H1 (cell line): ENCODE measurements around the gene SEMA4C. TPM values are rescaled to one million over a fixed set of nuclear protein-coding genes. Genes with fewer than 3 reads are reported as not detected.

ENCODE experiments used
- CTCF ChIA-PET: fragments of 300-600 bp; sonication (Branson Sonifier 250); formaldehyde crosslinking; loops from one replicate; lab custom pipeline; 2021; ENCODE audit not compliant: partially characterized antibody; lab: Charles Lee
- POLR2A ChIA-PET: fragments of 300-600 bp; sonication (Branson Sonifier 250); formaldehyde crosslinking; loops from one replicate; lab custom pipeline; 2021; ENCODE audit warnings: inconsistent platforms; ENCODE audit not compliant: partially characterized antibody; lab: Charles Lee
- DNase-seq, 2 experiments: peaks; one replicate each; pipeline versions ENCODE4 v3.0.0 to v3.0.0-alpha.2; 2010 to 2022; ENCODE audit warnings: low spot score in 2 of 2, low read depth in 1 of 2, mixed read lengths in 1 of 2
- FAIRE-seq: peaks from 2 replicates; lab custom pipeline; 2011; peaks lifted over from hg19 to GRCh38; lab: Jason Lieb, UNC
- H2AFZ ChIP-seq: 2 replicates; pipeline ENCODE4 v1.8.1; 2012; ENCODE audit warnings: low read length, inconsistent platforms
- H2AK5ac ChIP-seq: 2 replicates; pipeline ENCODE4 v1.6.1; 2013; ENCODE audit warnings: low read depth, low read length
- H2BK120ac ChIP-seq: replicated peaks from 2 replicates; pipeline ENCODE3; 2013; ENCODE audit warnings: low read depth, low read length, inconsistent platforms
- H2BK12ac ChIP-seq: 2 replicates; pipeline ENCODE4 v1.6.1; 2013; ENCODE audit warnings: low read depth, low read length
- H2BK15ac ChIP-seq: 2 replicates; pipeline ENCODE4 v1.6.1; 2013; ENCODE audit warnings: low read length
- H2BK20ac ChIP-seq: 2 replicates; pipeline ENCODE4 v1.6.1; 2013; ENCODE audit warnings: low read length
- H2BK5ac ChIP-seq: 2 replicates; pipeline ENCODE4 v1.6.1; 2013; ENCODE audit warnings: low read depth, low read length
- H3K14ac ChIP-seq: 2 replicates; pipeline ENCODE4 v1.6.1; 2013; ENCODE audit warnings: inconsistent platforms; ENCODE audit not compliant: insufficient read length
- H3K18ac ChIP-seq: 2 replicates; pipeline ENCODE4 v1.6.1; 2013; ENCODE audit warnings: low read length; ENCODE audit errors: extremely low read depth
- H3K23ac ChIP-seq: 2 replicates; pipeline ENCODE4 v1.6.1; 2013; ENCODE audit warnings: inconsistent platforms; ENCODE audit not compliant: insufficient read length
- H3K23me2 ChIP-seq: 2 replicates; pipeline ENCODE4 v1.6.1; 2013; ENCODE audit warnings: low read depth, low read length
- H3K27ac ChIP-seq: 2 replicates; pipeline ENCODE4 v1.6.1; 2011; ENCODE audit warnings: low read depth, low read length, inconsistent platforms
- H3K27me3 ChIP-seq, 4 experiments: replicated peaks in 1 of 4; 1 replicate in 1 of 4; 2 replicates in 3 of 4; pipeline versions ENCODE4 v1.6.1 to v1.8.1; 2011 to 2013; ENCODE audit warnings: low read length in 3 of 4, mild to moderate bottlenecking in 3 of 4, inconsistent platforms in 2 of 4, mixed read lengths in 2 of 4, moderate library complexity in 1 of 4; ENCODE audit not compliant: control insufficient read depth in 3 of 4, insufficient read depth in 3 of 4; ENCODE audit errors: extremely low read depth in 1 of 4
- H3K36me3 ChIP-seq, 4 experiments: 2 replicates each; pipeline versions ENCODE4 v1.6.1 to v1.8.1; 2011 to 2013; ENCODE audit warnings: mild to moderate bottlenecking in 4 of 4, low read length in 3 of 4, moderate library complexity in 2 of 4, control low read depth in 1 of 4, inconsistent platforms in 1 of 4; ENCODE audit not compliant: insufficient read depth in 4 of 4, control insufficient read depth in 2 of 4
- H3K4ac ChIP-seq: replicated peaks from 2 replicates; pipeline ENCODE3; 2013; ENCODE audit warnings: low read length, low read depth, mixed read lengths, inconsistent platforms; ENCODE audit not compliant: insufficient read length
- H3K4me1 ChIP-seq, 4 experiments: replicated peaks in 1 of 4; 1 replicate in 1 of 4; 2 replicates in 3 of 4; pipeline versions ENCODE4 v1.6.1 to v1.8.1; 2011 to 2013; ENCODE audit warnings: low read length in 3 of 4, inconsistent platforms in 2 of 4, mixed read lengths in 1 of 4; ENCODE audit not compliant: insufficient read depth in 4 of 4, control insufficient read depth in 3 of 4
- H3K4me2 ChIP-seq, 2 experiments: 2 replicates each; pipeline versions ENCODE4 v1.6.1 to v1.8.1; 2011 to 2013; ENCODE audit warnings: low read depth in 2 of 2, low read length in 2 of 2, control low read depth in 1 of 2, inconsistent platforms in 1 of 2, mild to moderate bottlenecking in 1 of 2; ENCODE audit not compliant: insufficient read depth in 1 of 2
- H3K4me3 ChIP-seq, 4 experiments: fragments of 200-600, 300-600 bp in 1 of 4; sonication (generic), shearing (Covaris generic), sonication (Bioruptor Twin) in 1 of 4; 2 replicates each; pipeline versions ENCODE4 v1.5.1 to v1.8.1; 2011 to 2016; ENCODE audit warnings: low read length in 4 of 4, low read depth in 3 of 4, control low read depth in 2 of 4, inconsistent platforms in 2 of 4, mild to moderate bottlenecking in 2 of 4, mixed read lengths in 1 of 4, moderate library complexity in 1 of 4; ENCODE audit not compliant: insufficient read depth in 2 of 4; ENCODE audit errors: extremely low read depth in 1 of 4
- H3K56ac ChIP-seq: replicated peaks from 2 replicates; pipeline ENCODE3; 2013; ENCODE audit warnings: low read depth, mild to moderate bottlenecking, mixed read lengths, low read length, inconsistent platforms; ENCODE audit not compliant: insufficient read length
- H3K79me1 ChIP-seq: 2 replicates; pipeline ENCODE4 v1.6.1; 2013; ENCODE audit warnings: low read depth, low read length, control low read depth
- H3K79me2 ChIP-seq, 2 experiments: 2 replicates each; pipeline versions ENCODE4 v1.6.1 to v1.8.1; 2012 to 2013; ENCODE audit warnings: low read length in 2 of 2, mild to moderate bottlenecking in 2 of 2, inconsistent platforms in 1 of 2; ENCODE audit not compliant: insufficient read depth in 2 of 2, control insufficient read depth in 1 of 2
- H3K9ac ChIP-seq, 4 experiments: replicated peaks in 1 of 4; 1 replicate in 1 of 4; 2 replicates in 3 of 4; pipeline versions ENCODE4 v1.6.1 to v1.8.1; 2011 to 2013; ENCODE audit warnings: low read depth in 3 of 4, low read length in 3 of 4, control low read depth in 2 of 4, mild to moderate bottlenecking in 2 of 4, moderate library complexity in 2 of 4, inconsistent platforms in 1 of 4; ENCODE audit errors: extremely low read depth in 1 of 4
- H3K9me3 ChIP-seq, 2 experiments: 2 replicates each; pipeline versions ENCODE4 v1.6.1 to v1.8.1; 2012 to 2013; ENCODE audit warnings: mild to moderate bottlenecking in 2 of 2, moderate library complexity in 2 of 2, control low read depth in 1 of 2, inconsistent platforms in 1 of 2, low read depth in 1 of 2, low read length in 1 of 2, mixed read lengths in 1 of 2; ENCODE audit not compliant: insufficient read depth in 2 of 2
- H4K20me1 ChIP-seq, 2 experiments: replicated peaks in 1 of 2; 2 replicates each; pipeline versions ENCODE3 to v1.8.1; 2011 to 2013; ENCODE audit warnings: inconsistent platforms in 2 of 2, low read length in 2 of 2, mild to moderate bottlenecking in 1 of 2; ENCODE audit not compliant: insufficient read depth in 2 of 2, control insufficient read depth in 1 of 2
- H4K5ac ChIP-seq: 2 replicates; pipeline ENCODE4 v1.6.1; 2013; ENCODE audit warnings: low read length, low read depth, mixed read lengths, inconsistent platforms; ENCODE audit not compliant: insufficient read length
- H4K8ac ChIP-seq: 2 replicates; pipeline ENCODE4 v1.8.0; 2013; ENCODE audit warnings: mild to moderate bottlenecking, moderate library complexity, low read length, inconsistent platforms; ENCODE audit not compliant: insufficient read depth; ENCODE audit errors: extremely low read depth
- H4K91ac ChIP-seq: replicated peaks from 2 replicates; pipeline ENCODE3; 2013; ENCODE audit warnings: low read length, mixed read lengths, inconsistent platforms; ENCODE audit not compliant: insufficient read length
- BRCA1 ChIP-seq: IDR thresholded peaks from 2 replicates; pipeline ENCODE4 v1.6.1; 2012; ENCODE audit warnings: low read depth, low read length, improper control_type of control experiment
- CHD1 ChIP-seq: IDR thresholded peaks from 2 replicates; pipeline ENCODE4 v1.6.1; 2012; ENCODE audit warnings: low read depth, low read length, improper control_type of control experiment
- EP300 ChIP-seq, 2 experiments: IDR thresholded peaks; 1 replicate in 1 of 2; 2 replicates in 1 of 2; pipeline ENCODE4 v1.6.1; 2011 to 2012; ENCODE audit warnings: low read depth in 2 of 2, low read length in 2 of 2, mild to moderate bottlenecking in 2 of 2, borderline replicate concordance in 1 of 2, inconsistent platforms in 1 of 2, moderate library complexity in 1 of 2
- EZH2 ChIP-seq: fragments of 200-600 bp; sonication (generic); IDR thresholded peaks from 2 replicates; pipeline ENCODE4 v1.7.1; 2012; ENCODE audit warnings: low read depth, mild to moderate bottlenecking, moderate library complexity, low read length, inconsistent platforms; ENCODE audit not compliant: severe bottlenecking
- KDM4A ChIP-seq: IDR thresholded peaks from one replicate; pipeline ENCODE4 v1.7.1; 2012; ENCODE audit warnings: low read depth, mild to moderate bottlenecking, moderate library complexity, low read length, inconsistent platforms; ENCODE audit not compliant: severe bottlenecking
- KDM5A ChIP-seq: fragments of 200-600 bp; IDR thresholded peaks from 2 replicates; pipeline ENCODE4 v1.7.1; 2012; ENCODE audit warnings: mild to moderate bottlenecking, low read length, inconsistent platforms, mixed read lengths
- NRF1 ChIP-seq: IDR thresholded peaks from 2 replicates; pipeline ENCODE4 v1.6.1; 2011; ENCODE audit warnings: mild to moderate bottlenecking, low read depth, low read length, improper control_type of control experiment
- RAD21 ChIP-seq, 2 experiments: IDR thresholded peaks in 1 of 2; conservative IDR thresholded peaks in 1 of 2; 2 replicates each; pipeline ENCODE4 v1.6.1; 2011; ENCODE audit warnings: low read depth in 2 of 2, low read length in 2 of 2, improper control_type of control experiment in 1 of 2, inconsistent platforms in 1 of 2, mild to moderate bottlenecking in 1 of 2, moderate library complexity in 1 of 2
- SP4 ChIP-seq: IDR thresholded peaks from 2 replicates; pipeline ENCODE4 v1.6.1; 2012; ENCODE audit warnings: low read length, inconsistent platforms
- WGBS, 2 experiments: shearing (Covaris generic) in 1 of 2; methylation state at CpG; one replicate each; pipeline versions ENCODE4 v1.1.6 to v1.1.7; 2013 to 2015; ENCODE audit warnings: low lambda C conversion rate in 2 of 2, mixed read lengths in 2 of 2, inconsistent platforms in 1 of 2, low coverage in 1 of 2, missing lambda C conversion rate in 1 of 2; ENCODE audit not compliant: insufficient replicate concordance in 2 of 2, insufficient coverage in 1 of 2, insufficient read length in 1 of 2; ENCODE audit errors: extremely low coverage in 1 of 2, missing lambda C conversion rate in 1 of 2; 5-methylcytosine and 5-hydroxymethylcytosine counted together
- polyA plus RNA-seq, 7 experiments: library from polyadenylated mRNA; depleted of rRNA in 3 of 7; stranded (reverse) in 5 of 7; unstranded in 2 of 7; fragments of >200 nt in 5 of 7; fragments of 200-250 nt in 2 of 7; gene quantifications; 1 replicate in 5 of 7; 2 replicates in 1 of 7; 4 replicates in 1 of 7; pipeline versions ENCODE4 v1.2.1 to v1.2.3, GENCODE V29; 2011 to 2013; ENCODE audit warnings: missing spikeins in 2 of 7, mixed read lengths in 2 of 7
- total RNA-seq: library from RNA; stranded (reverse); fragmentation: NEBNext Ultra II Directional; extraction: Animal tissue kit (Norgen Biotek cat#: 25700); gene quantifications from 2 replicates; pipeline ENCODE4 v1.2.1, GENCODE V29; 2021

SEMA4C gene
- total and polyA plus RNA-seq, 2 of the 8 experiments (the other 6 are each of a cell fraction or from before 2014, with no cell fraction given), result 47.5 to 67.3 TPM

DNA sequence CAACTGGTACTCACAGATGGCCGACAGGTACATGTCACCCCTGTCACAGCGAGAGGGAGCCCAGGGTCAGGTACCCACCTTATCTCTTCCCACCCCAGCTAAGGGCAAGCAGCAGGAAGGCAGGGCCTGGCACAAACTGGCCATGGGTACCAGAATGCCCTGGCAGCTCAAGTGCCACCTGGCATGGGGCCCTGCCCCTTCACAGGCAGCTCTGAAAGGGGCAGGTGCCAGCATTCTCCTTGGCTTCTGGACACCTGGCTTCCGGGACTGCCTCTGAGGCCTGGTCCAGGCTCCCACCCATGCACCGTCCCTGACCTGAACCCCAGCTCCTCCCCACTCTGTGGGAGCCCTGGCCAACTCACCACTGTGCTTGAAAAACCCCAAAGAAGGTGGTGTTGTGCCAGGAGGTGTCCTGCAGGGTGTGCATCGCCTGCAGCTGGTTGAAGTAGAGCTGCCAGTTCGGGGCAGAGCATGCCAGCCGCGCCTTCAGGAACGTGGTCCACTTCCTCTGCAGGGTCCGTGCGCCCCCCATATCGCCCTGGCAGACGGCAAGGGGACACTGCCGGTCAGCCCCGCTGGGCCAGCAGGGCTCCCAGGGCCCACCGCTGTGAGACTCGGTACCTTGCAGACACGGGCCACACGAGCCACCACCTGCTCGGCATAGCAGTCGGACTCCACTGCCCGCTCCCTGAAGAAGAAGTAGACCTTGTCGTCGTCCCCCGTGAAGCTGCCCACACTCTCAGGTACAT lies 5.4 kb downstream of the SEMA4C start:
- H3K14ac ChIP-seq, result no peak overlapping the region
- H3K23me2 ChIP-seq, result peaks cover 9% of the 10 kb centered on the region
- WGBS, 2 experiments, result 93% methylated on average over 22 of the region's 25 CpGs; no CpG with 5 or more reads in 1 of the 2 experiments
- no peak overlapping the region for H3K56ac ChIP-seq
- no peak overlapping the region for H4K8ac ChIP-seq
- no peak for DNase-seq
- no peak overlapping the region for H3K23ac ChIP-seq
- H2BK120ac ChIP-seq, result no peak overlapping the region
- H3K18ac ChIP-seq, result no peak overlapping the region
- no peak overlapping the region for H3K9ac ChIP-seq
- H4K20me1 ChIP-seq, result peaks cover 14 to 29% of the 10 kb centered on the region in 2 experiments
- no peak overlapping the region for H2BK15ac ChIP-seq
- no peak overlapping the region for H2AK5ac ChIP-seq
- H2BK20ac ChIP-seq, result no peak overlapping the region
- H3K27me3 ChIP-seq, result no peaks in the 10 kb centered on the region
- no peak overlapping the region for H4K91ac ChIP-seq
- H3K4me3 ChIP-seq, result no peak overlapping the region
- no peak overlapping the region for H3K27ac ChIP-seq
- peaks cover 34 to 72% (median 55%) of the 10 kb centered on the region in 4 experiments for H3K36me3 ChIP-seq
- no peak overlapping the region for H2BK5ac ChIP-seq
- no peak overlapping the region for H3K4me2 ChIP-seq
- no peak overlapping the region for H2BK12ac ChIP-seq
- peaks cover 4 to 36% of the 10 kb centered on the region in 2 experiments for H3K79me2 ChIP-seq
- no peak overlapping the region for H4K5ac ChIP-seq
- H3K4ac ChIP-seq, result no peak overlapping the region
- H3K9me3 ChIP-seq, result no peaks in the 10 kb centered on the region
- CTCF ChIA-PET, result interaction anchor here (0.7 to 6.1 kb wide), 13 partner anchors 10 to 97 kb away, joined by 3 to 47 read pairs (median 4); no protein-coding TSS in a partner anchor
- peaks cover 16% of the 10 kb centered on the region for H3K79me1 ChIP-seq
- no peak for FAIRE-seq
- peaks cover 0 to 12% (median 7%) of the 10 kb centered on the region in 4 experiments; a peak in 5 of 7 replicates for H3K4me1 ChIP-seq
- POLR2A ChIA-PET, result interaction anchor here (0.7 to 2.9 kb wide), 5 partner anchors 14 to 90 kb away, joined by 3 to 9 read pairs (median 5); no protein-coding TSS in a partner anchor
- H2AFZ ChIP-seq, result no peak overlapping the region
- TF ChIP-seq BRCA1 (no peak), NRF1 (no peak), EZH2 (no peak), EP300 (IDR thresholded peaks at IDR 0.05; ENCODE audit: borderline replicate concordance in 1 of 2, low read depth in 2 of 2, low read length in 2 of 2) (no peak), KDM5A (no peak), SP4 (no peak), CHD1 (no peak), RAD21 (IDR thresholded peaks at IDR 0.05 in 1 of 2, conservative IDR thresholded peaks at IDR 0.05 in 1 of 2; ENCODE audit: low read depth in 2 of 2, low read length in 2 of 2) (no peak), KDM4A (no peak)
